ENCODE results near the gene PAX2.
A peak's percentile ranks its signal among the peaks of the same experiment; 100 is the strongest.

PAX2 gene

DNA sequence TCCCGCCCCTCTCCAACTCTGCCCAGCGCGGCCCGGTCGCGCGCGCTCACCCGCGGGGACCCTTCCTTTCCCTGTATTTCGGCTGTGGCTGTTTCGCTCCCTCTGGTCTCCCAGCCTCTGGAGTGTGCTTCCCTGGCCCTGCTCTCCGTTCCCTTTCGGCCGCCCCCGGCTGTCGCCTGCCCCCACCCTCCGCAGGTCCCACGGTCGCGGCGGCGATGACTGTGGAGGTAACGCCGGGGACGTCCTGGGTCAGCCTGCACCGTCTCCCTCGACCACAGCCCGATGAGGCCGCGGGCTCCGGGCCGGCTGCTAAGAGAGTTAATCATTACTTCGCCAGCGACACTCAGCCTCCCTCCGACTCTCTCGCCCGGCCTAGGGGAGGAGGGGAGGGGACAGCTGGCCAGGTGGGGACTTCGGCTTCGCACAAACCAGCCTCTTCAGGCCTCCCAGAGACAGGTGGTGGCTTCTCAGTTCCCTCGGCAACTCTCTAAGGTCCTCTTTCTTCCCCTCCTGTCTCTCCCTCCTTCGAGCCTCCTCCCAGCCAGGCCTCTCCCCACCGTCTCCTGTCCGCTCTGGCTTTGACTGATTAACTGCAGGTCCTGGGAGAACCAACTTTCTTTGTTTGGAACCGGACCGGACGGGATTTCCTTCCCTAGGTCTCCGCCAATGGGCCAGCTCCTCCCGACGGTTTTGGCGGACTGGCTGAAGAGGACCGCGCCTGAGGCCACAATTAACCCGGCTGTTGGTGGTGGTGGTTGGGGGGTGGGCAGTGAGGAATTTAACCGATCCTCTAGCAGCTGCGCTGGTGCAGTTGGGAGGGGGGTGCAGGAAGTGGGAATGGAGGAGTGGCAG lies 5.6 kb upstream of the PAX2 start:
- peak; percentile 96 for DNase-seq (ENCODE audit: low spot score)

DNA sequence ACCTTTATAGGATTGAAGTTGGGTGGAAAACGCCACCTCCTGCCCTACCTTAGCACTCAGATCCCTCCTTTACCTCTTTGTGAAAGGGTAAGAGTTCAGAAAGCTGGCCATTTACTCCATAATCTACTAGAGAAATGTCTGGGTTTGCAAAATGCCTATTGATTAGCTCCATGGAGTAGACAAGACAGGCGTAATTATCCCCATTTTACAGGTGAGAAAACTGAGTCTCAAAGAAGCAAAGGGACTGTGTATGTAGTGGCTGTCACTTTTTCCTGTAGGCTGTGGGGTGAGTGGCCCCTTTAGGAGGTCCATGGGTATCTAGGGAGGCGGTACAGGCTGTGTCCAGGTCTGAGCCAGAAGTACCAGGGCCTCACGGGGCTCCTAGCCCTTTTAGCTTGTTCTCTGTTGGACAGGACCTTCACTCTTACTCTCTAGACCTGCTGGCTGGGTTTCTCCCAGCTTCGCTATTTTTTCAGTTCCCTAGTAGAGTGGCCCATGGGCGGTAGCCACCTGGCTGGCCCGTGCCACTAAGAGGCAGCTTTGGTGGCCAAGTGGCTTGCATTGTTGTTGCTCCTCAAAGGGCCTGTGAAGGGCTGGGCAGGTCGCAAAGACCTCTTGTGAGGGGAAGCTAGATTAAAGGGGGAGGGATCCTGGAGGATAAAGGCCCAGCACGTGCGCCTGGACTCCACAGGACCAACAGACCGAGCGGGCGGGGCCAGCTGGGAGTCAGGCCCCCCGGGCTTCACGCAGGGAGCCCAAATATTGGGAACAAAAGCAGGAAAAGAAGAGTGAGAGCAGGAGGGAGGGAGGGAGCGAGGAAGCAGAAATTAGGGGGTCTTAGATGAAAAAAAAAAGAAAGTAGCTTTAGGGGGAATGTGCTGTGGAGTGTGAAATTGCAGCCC lies 4.7 kb upstream of the PAX2 start:
- no peak for DNase-seq (ENCODE audit: low spot score)

GRCh38 chr10:100741378-100742075 lies 3.9 kb upstream of the PAX2 start:
- DNase-seq (ENCODE audit: low spot score): no peak

GRCh38 chr10:100742076-100742771 lies 3.2 kb upstream of the PAX2 start:
- DNase-seq (ENCODE audit: low spot score): no peak

DNA sequence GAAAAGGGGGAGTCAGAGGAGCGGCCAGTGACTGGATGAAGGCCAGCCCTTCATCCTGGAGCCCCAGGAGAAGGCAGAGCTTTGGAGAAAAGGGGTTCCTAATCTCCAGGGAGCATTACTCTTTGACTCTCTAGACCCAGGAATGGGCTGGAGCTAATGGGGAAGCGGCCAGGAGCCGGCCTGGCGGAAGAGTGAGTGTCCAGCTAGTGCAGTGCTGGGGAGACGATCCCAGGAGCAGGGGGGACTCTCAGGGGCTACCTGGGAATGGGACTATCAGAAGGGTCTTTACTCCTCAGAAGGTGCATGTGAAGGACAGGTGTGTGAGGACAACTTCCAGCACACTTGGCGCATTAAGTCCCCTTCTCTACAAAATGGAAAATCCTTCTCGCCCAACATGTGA lies 2.4 kb upstream of the PAX2 start:
- no peak for DNase-seq (ENCODE audit: low spot score)

DNA sequence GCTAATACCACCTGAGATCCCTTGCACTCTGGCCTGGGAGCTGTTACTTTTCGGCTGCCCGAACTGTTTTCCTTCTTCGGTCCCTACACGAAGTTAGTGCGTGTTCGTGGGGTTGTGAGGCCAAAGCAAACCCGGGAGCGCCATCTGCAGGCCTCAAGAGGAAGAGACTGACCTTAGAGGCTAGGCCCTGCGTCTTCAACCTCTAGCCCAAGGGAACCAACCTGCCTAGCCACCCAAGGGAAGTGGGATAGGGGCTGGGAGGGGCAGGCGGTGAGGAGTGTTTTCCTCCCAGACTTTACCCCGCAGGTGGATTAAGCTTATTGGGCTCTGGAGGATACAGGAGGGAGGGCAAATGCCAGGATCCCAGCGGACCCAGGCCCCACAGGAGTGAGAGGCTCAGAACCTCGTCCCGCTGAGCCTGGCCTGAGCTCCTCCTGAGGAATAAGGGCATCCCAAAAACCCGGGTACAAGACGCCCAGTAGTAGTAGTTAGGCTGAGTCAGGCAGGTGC lies 1.7 kb upstream of the PAX2 start:
- DNase-seq (ENCODE audit: low spot score): peak; percentile 92

DNA sequence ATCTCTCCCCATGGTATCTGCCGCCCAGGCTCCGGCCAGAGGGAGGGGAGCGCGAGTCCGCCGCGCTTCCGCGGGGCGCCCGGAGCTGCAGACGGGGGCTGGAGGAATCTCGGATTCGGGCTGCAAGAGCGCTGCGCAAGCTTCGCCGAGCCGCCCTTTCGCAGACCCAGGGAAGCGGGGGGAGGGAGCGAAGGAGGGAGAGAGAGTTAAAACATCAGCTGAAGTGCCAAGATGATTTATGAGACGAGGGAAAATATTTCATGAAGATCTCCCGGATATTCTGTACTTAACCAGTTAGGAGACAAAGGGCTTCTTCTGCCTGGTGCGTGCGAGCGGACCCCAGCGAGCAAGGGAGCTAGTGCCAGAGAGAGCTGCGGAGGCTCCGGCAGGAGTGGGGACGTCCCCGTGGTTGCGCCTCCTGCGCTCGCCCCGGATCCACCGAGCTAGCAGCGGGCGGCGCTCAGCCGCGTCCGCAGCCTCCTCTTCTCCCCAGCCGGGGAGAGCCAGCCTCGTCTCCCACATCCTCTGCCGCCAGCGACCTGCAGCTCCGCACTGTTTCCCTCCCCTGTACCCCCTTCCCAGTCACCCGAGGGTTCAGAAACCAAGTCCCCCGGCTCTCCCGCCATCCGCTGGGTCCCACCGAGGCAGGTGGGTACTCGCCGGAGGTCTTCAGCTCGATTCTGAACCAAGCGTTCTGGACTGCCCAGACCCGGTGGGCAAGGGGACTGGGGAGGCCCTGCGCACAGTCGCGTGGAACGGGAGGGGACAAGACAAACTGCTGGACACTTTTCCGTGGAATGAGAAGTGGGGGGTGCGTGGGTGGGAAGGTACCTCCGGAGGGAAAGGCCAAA lies 1.0 kb upstream of the PAX2 start:
- no peak for DNase-seq (ENCODE audit: low spot score)

DNA sequence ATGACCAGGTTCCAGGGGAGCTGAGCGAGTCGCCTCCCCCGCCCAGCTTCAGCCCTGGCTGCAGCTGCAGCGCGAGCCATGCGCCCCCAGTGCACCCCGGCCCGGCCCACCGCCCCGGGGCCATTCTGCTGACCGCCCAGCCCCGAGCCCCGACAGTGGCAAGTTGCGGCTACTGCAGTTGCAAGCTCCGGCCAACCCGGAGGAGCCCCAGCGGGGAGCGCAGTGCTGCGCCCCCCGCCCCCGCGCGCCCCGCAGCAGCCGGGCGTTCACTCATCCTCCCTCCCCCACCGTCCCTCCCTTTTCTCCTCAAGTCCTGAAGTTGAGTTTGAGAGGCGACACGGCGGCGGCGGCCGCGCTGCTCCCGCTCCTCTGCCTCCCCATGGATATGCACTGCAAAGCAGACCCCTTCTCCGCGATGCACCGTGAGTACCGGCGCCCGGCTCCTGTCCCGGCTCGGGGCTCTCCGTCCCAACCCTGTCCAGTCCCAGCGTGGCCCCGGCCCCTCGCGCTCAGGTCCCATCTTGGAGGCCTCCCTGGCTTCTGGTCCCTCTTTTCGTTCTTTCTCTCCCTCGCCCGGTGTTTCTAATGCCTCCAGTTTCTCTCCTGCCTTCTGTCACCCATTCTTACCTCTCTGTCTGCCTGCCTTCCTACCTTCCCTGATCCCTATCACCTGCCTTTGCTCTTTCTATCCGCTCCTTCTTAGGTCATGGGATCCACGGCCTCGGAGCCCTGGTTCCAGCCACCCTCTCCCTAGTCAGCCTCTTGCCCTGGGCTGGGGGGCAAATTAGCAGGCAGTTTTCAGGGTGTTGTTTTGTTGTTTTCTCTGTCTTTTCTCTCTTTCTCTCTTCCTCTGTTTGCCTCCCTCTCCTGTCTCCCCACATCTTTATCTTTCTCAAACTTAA lies 751 bp downstream of the PAX2 start:
- no peak for DNase-seq (ENCODE audit: low spot score)

- DNase-seq (ENCODE audit: low spot score): no peak
Observed at GRCh38 chr10:100746784-100747455, 1.5 kb downstream of the PAX2 start.

DNA sequence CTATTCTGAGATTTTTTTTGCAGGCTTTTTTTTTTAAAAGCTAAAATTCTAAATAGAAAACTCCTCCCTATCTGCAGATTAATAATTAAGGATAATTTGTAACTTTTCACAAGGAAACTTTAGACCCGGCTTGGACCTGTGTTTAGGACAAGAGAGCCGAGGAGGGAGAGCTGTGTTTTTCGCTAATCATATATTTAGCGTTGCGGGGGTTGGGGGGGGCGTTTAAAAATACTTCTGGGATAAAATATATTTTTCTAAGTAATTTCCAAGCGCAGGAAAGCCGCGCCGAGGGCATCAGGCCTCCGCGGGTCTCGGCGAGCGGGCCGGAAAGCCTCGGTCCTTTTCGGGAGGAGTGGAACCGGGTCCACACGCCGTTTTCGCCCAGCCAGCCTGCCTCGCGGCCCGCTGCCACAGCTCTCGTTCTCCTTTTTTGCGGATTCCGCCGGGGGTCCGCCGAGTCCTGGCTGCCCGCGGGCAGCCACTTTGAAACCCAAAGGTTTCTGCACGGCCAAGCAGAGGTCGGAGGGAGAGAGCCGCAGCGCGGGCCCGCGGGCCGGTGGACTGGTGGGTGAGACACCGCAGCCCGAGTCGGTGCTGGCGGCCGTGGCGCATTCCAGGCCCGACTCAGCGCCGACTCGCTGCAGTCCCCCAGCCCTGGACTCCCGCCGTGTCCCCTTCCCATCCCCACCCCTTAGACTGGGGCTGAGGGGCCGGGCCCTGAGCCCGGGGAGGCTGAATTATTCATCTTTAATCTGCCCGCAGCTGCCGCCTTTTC lies 2.3 kb downstream of the PAX2 start:
- no peak for DNase-seq (ENCODE audit: low spot score)

DNA sequence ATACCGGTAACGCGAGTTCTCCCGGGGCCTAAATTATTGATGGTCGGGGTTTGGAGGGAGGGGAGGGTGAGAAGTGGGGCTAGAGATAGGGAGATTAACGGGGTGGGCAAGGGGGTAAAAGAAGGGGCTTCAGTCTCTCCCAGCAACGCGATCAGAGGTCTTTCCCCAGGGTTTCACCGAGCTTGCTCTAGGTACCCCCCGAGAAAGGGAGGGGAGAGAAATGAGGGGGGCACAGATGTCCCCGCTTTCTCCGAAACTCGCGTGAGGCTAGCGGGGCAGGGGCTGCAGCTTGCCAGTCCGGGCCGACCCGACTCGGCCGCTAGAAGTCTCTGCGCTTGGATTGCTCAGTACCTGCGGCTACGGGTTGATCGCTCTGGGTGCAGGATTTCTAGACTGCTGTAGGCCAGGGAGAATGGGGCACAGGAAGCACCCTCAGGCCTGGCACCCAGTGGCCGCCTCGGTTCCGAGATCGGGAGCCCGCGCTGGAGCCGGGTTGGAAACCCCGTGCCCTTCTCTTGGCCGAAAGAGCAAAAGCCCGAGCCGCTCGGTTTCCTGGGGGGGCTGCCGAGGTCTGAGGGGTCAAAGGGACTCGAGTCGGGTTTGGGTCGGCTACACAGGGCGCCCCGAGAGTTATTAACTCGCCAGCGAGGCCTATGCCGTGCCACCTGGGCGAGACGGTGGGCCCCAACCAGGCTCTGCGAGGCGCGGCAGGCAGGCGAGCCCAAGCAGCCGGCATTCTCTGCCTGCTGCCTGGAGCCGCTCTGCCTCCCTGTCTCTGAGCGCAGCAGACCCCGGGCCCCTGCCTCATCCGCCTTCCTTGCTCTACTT lies 3.1 kb downstream of the PAX2 start:
- DNase-seq (ENCODE audit: low spot score): no peak

GRCh38 chr10:100749059-100749308 lies 3.6 kb downstream of the PAX2 start:
- DNase-seq (ENCODE audit: low spot score): no peak

- DNase-seq (ENCODE audit: low spot score): no peak
Observed at GRCh38 chr10:100749309-100750217, 4.2 kb downstream of the PAX2 start.

DNA sequence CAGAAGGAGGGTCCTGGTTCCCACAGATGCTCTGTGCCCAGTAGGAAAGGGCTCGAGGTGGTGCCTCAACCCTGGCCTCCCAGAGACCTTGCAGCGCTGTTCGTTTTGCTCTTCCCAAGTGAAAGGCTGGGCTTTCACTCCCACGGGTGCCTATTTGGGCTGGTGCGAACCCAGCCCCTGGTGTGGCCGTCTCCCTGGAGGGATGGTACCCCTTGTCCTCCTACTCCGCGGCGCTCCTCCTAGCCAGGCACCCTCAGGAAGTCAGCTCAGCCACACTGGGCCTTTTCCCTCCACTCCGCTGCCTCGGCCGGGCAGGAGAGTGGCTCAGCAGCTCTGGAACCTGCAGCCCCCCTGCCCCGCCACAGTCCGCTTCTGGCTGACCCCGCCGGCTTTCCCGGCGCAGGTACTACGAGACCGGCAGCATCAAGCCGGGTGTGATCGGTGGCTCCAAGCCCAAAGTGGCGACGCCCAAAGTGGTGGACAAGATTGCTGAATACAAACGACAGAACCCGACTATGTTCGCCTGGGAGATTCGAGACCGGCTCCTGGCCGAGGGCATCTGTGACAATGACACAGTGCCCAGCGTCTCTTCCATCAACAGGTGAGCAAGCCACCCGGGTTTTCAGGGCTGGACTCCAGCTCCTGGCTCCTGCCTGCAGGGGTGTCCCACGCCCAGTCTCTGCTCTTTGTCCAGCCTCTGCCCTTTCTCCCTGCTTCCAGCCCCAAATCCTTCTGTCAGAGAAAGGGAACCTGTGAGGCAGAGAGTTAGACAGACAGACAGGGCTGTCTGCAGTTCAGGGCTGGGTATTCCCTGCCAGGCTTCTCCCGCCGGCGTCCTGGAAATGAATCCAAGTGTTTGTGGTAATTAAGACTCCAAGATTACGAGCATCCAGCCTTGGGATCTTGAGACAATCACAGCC lies 5.2 kb downstream of the PAX2 start:
- DNase-seq (ENCODE audit: low spot score): no peak

DNA sequence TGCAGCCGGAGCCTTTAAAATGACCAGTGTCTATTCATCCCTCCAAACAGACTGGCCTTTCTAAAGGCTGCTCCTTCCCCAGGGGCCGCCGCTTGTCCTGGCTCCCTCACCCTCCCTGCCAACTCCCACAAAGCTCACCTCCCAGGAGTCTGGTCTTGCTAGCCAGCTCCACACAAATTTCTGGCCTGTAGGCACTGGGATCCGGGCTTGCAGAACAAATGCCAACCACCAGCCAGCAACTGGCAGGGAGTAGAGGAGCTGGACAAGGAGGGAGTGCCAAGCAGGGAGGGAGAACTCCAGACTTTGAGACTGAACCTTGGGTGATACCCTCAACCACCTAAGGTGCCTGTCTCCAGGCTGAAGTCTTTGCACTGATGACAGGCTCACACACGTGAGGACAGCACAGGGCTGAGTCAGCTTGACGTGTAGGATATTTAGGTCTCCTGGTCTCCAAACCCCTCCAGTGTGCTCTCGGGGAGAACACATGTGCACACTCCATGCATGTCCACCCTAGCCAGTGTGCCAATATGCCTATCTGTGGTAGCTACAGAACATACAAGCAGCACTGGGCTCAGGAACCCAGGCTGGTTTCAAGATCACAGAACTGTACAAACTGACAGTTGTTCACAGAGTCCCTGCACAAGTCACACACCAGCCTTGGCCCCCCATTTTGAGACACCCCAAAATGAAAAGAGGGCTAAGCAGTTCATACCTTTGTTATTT lies 6.0 kb downstream of the PAX2 start:
- DNase-seq (ENCODE audit: low spot score): no peak

Data from HuH-7 (cell line).